PC-9 (cell line): Measurements from ENCODE around the gene PPP1R9A. TPM values are rescaled to one million over a fixed set of nuclear protein-coding genes. Genes with fewer than 3 reads are reported as not detected.

Experiments used
- BruUV-seq: library from RNA; stranded (reverse); fragments of 400-500 nt; replicated peaks from 2 replicates; lab custom pipeline; 2021; lab: Mats Ljungman, UMichigan
- CTCF ChIA-PET: fragments of 300-600 bp; sonication (Branson Sonifier 250); formaldehyde crosslinking; loops from one replicate; lab custom pipeline; 2022; ENCODE audit warnings: antibody characterized with exemption; lab: Charles Lee
- POLR2A ChIA-PET: fragments of 300-600 bp; sonication (Branson Sonifier 250); formaldehyde crosslinking; loops from one replicate; lab custom pipeline; 2022; ENCODE audit warnings: antibody characterized with exemption; ENCODE audit not compliant: unreplicated experiment; lab: Charles Lee
- DNase-seq, 2 experiments: peaks; one replicate each; pipeline versions ENCODE4 v3.0.0 to v3.0.0-alpha.2; 2015 to 2022; ENCODE audit warnings: mixed read lengths in 1 of 2
- H2AFZ ChIP-seq: fragments of 200-600 bp; sonication (generic); 2 replicates; pipeline ENCODE4 v1.8.1; 2017; ENCODE audit warnings: antibody characterized with exemption
- H3F3A ChIP-seq: fragments of 200-600 bp; sonication (generic); 2 replicates; pipeline ENCODE4 v1.8.1; 2017; ENCODE audit warnings: antibody characterized with exemption, mild to moderate bottlenecking, low read depth; ENCODE audit not compliant: insufficient read depth
- H3K27ac ChIP-seq: fragments of 200-600 bp; sonication (generic); 2 replicates; pipeline ENCODE4 v1.6.1; 2016; ENCODE audit warnings: mixed run types
- H3K27me3 ChIP-seq: fragments of 200-600 bp; sonication (generic); 2 replicates; pipeline ENCODE4 v1.6.1; 2016; ENCODE audit warnings: low read depth, mixed run types; ENCODE audit not compliant: insufficient read depth
- H3K36me3 ChIP-seq: fragments of 200-600 bp; sonication (generic); 2 replicates; pipeline ENCODE4 v1.6.1; 2016; ENCODE audit warnings: low read depth, mixed run types
- H3K4me1 ChIP-seq: fragments of 200-600 bp; sonication (generic); replicated peaks from 2 replicates; pipeline ENCODE4 v1.6.1; 2016; ENCODE audit warnings: mixed run types; ENCODE audit not compliant: insufficient read depth
- H3K4me2 ChIP-seq: fragments of 200-600 bp; sonication (generic); 2 replicates; pipeline ENCODE4 v1.6.1; 2017; ENCODE audit warnings: mixed run types
- H3K4me3 ChIP-seq: fragments of 200-600 bp; sonication (generic); 2 replicates; pipeline ENCODE4 v1.6.1; 2016; ENCODE audit warnings: mixed run types
- H3K79me2 ChIP-seq: fragments of 200-600 bp; sonication (generic); 2 replicates; pipeline ENCODE4 v1.6.1; 2017; ENCODE audit warnings: low read depth, mixed run types
- H3K9me2 ChIP-seq: fragments of 200-600 bp; sonication (generic); 2 replicates; pipeline ENCODE4 v1.8.1; 2017; ENCODE audit warnings: mild to moderate bottlenecking; ENCODE audit not compliant: insufficient read depth
- H3K9me3 ChIP-seq: fragments of 200-600 bp; sonication (generic); 2 replicates; pipeline ENCODE4 v1.8.1; 2016; ENCODE audit warnings: low read depth; ENCODE audit not compliant: insufficient read depth
- H4K20me1 ChIP-seq: fragments of 200-600 bp; sonication (generic); 2 replicates; pipeline ENCODE4 v1.8.1; 2017; ENCODE audit not compliant: insufficient read depth
- EZH2 ChIP-seq: fragments of 200-600 bp; sonication (generic); IDR thresholded peaks from 2 replicates; pipeline ENCODE4 v1.8.0; 2017; ENCODE audit warnings: antibody characterized with exemption, low read depth
- intact Hi-C: fragments of 100-400 bp; cut with micrococcal nuclease; formaldehyde crosslinking; loops from one replicate; pipeline ENCODE4 v1.10.0; 2022; ENCODE audit not compliant: unreplicated experiment
- total RNA-seq: library from RNA; stranded (reverse); gene quantifications from 2 replicates; pipeline ENCODE4 v1.2.3, GENCODE V29; 2021
- TF ChIP-seq, protein P1 (sequence below): fragments of 200-600 bp; sonication (generic); conservative IDR thresholded peaks from 2 replicates; pipeline ENCODE4 v1.6.1; 2017; ENCODE audit warnings: mixed run types, antibody characterized with exemption, mild to moderate bottlenecking, moderate library complexity

PPP1R9A gene
- total RNA-seq, 1 experiment from 2014 or later, result 11.5 TPM

DNA sequence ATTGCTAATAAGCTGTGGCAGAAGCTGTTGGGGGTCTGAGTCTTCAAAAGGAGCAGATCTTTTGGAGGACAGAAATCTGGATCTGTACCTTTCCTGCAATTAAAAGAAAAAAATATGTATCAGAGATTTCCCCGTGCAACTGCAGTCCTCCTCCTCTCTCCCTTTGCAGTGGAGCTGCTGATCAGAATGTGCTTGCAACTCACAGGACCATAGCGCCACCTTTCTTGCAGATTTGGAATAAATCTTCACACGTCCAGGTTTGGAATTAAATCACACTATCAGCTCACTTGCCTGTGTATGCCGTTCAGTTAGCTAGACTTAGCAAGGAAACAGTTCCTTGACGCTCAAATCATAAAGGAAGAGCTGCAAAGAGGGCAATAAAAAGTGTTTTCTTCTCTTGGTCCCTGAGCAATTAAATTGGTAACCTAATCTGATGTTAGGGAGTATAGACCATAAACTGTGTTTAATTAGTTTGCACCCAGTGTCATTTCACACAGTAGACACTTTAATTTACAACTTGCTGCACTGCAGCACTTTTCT, 339.5 kb downstream of the PPP1R9A start:
- BruUV-seq, result no TSS peak
- H3K4me2 ChIP-seq, result no peak overlapping the region
- POLR2A ChIA-PET, result interaction anchor here (0.5 kb wide), 1 partner anchor 67 kb away, joined by 5 read pairs; no protein-coding TSS in a partner anchor

DNA sequence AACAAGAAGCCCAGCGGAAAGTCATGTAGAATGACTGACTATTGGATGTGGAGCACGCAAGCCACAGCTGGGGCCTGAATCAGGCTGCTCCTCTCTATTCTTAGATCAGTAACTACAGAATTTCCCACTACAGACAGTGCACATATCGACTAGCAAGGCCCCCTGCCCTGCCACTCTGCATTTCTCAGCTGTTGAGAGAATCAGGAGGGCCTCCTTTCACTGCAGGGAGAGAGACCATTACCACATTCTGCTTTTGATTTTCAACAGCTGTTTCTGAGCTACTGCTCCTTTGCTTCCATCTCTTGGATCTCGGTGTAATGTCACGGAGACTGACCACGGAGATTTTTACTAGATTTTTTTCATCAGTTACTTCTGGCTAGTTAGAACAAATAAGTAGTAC, 343.2 kb downstream of the PPP1R9A start:
- CTCF ChIA-PET, result no interaction called here
- H3K27ac ChIP-seq, result no peak overlapping the region
- H4K20me1 ChIP-seq, result no peaks in the 10 kb centered on the region
- POLR2A ChIA-PET, result no interaction called here
- no peaks in the 10 kb centered on the region for H3F3A ChIP-seq
- no peaks in the 10 kb centered on the region for H3K4me1 ChIP-seq
- no peaks in the 10 kb centered on the region for H3K9me2 ChIP-seq
- H3K4me2 ChIP-seq, result no peak overlapping the region
- no peaks in the 10 kb centered on the region for H3K9me3 ChIP-seq
- H3K27me3 ChIP-seq, result no peaks in the 10 kb centered on the region
- no peak overlapping the region for H3K4me3 ChIP-seq
- no peak overlapping the region for H2AFZ ChIP-seq
- H3K79me2 ChIP-seq, result no peaks in the 10 kb centered on the region
- DNase-seq, result no peak
- no peaks in the 10 kb centered on the region for H3K36me3 ChIP-seq
- no TSS peak for BruUV-seq
- intact Hi-C loops, result no loop called here
- TF ChIP-seq, protein P1, sequence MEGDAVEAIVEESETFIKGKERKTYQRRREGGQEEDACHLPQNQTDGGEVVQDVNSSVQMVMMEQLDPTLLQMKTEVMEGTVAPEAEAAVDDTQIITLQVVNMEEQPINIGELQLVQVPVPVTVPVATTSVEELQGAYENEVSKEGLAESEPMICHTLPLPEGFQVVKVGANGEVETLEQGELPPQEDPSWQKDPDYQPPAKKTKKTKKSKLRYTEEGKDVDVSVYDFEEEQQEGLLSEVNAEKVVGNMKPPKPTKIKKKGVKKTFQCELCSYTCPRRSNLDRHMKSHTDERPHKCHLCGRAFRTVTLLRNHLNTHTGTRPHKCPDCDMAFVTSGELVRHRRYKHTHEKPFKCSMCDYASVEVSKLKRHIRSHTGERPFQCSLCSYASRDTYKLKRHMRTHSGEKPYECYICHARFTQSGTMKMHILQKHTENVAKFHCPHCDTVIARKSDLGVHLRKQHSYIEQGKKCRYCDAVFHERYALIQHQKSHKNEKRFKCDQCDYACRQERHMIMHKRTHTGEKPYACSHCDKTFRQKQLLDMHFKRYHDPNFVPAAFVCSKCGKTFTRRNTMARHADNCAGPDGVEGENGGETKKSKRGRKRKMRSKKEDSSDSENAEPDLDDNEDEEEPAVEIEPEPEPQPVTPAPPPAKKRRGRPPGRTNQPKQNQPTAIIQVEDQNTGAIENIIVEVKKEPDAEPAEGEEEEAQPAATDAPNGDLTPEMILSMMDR, result no peak
- TF ChIP-seq EZH2, result no peak

More for the DNA sequence above, 339.5 kb downstream of the PPP1R9A start:
- H3K4me1 ChIP-seq, result no peaks in the 10 kb centered on the region
- intact Hi-C loops, result loop anchor here (1.0 to 10.0 kb wide), 6 partner anchors 230 to 1530 kb away; partner anchors contain the start of gene SGCE
- no peaks in the 10 kb centered on the region for H3K27me3 ChIP-seq
- H3K9me3 ChIP-seq, result no peaks in the 10 kb centered on the region
- no peak overlapping the region for H3K4me3 ChIP-seq
- TF ChIP-seq, protein P1, result peak; percentile 83
- TF ChIP-seq EZH2, result no peak
- no peaks in the 10 kb centered on the region for H3F3A ChIP-seq
- DNase-seq, result peak; percentile 47 to 48
- no peaks in the 10 kb centered on the region for H4K20me1 ChIP-seq
- H2AFZ ChIP-seq, result no peak overlapping the region
- H3K27ac ChIP-seq, result no peak overlapping the region
- H3K79me2 ChIP-seq, result no peaks in the 10 kb centered on the region
- no peaks in the 10 kb centered on the region for H3K9me2 ChIP-seq
- H3K36me3 ChIP-seq, result no peaks in the 10 kb centered on the region
- CTCF ChIA-PET, result interaction anchor here (0.6 to 1.3 kb wide), 9 partner anchors 15 to 1992 kb away, joined by 3 to 7 read pairs (median 4); no protein-coding TSS in a partner anchor

DNA sequence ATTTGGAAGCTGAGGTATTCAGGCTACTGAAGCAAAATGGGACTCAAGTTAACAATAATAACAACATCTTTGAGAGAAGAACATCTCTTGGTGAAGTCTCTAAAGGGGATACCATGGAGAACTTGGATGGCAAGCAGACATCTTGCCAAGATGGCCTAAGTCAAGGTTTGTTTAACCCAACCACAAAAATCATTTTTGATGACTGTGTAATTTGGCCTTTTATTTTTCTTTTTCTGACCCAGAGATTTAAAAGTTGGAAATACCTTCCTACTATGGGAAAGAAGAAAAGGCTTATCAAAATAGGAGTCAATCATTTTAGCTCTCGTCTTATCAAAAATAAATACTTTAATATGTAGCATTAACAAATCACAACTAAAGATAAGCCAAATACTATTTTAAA, 344.6 kb downstream of the PPP1R9A start:
- Histone ChIP-seq H3K36me3 (no peaks in the 10 kb centered on the region), H3K4me1 (no peaks in the 10 kb centered on the region), H3K4me3 (no peak overlapping the region), H3K79me2 (no peaks in the 10 kb centered on the region), H3K9me3 (no peaks in the 10 kb centered on the region), H4K20me1 (no peaks in the 10 kb centered on the region), H3K27ac (no peak overlapping the region), H3F3A (no peaks in the 10 kb centered on the region), H3K9me2 (no peaks in the 10 kb centered on the region), H3K4me2 (no peak overlapping the region), H3K27me3 (no peaks in the 10 kb centered on the region), H2AFZ (no peak overlapping the region)
- TF ChIP-seq, protein P1, result no peak
- no peak for TF ChIP-seq EZH2
- ChIA-PET POLR2A (no interaction called here), CTCF (no interaction called here)
- BruUV-seq, result no TSS peak
- no peak for DNase-seq
- intact Hi-C loops, result no loop called here
